Medulla oblongata (tissue), 1 donor: ENCODE measurements around the gene TACC3.

Experiments used
- DNase-seq: peaks from one replicate; pipeline ENCODE4 v3.0.0-alpha.2; 2015; ENCODE audit errors: extremely low spot score

TACC3 gene

DNA sequence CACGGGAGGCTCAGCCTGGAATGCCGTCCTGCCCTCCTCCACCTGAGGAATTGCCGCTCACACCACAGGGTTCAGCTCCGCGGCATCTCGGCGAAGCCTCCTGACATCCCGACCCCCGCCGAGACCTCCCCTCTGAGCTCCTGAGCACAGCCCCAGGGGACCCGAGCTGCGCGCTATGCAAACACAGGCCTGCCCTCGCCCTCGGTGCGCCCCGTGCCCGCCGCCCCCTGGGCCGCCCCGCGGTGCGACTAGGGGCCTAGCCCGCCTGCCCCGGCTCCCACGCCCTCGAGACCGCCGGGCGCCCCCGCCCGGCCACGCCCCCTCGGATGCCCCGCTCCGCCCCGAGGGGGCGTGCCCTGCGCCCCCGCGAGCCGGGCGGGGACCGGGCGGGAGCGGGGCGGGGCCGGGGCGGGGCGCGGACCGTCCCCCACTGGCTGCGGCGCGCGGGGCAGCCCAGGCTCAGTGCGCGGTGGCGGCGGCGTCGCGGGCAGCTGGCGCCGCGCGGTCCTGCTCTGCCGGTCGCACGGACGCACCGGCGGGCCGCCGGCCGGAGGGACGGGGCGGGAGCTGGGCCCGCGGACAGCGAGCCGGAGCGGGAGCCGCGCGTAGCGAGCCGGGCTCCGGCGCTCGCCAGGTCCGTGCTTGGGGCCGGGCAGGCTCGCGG, 71.6 kb downstream of the TACC3 start, which contains the start of gene FGFR3:
FGFR3 (plus strand) TSS at position 462 of the 664 bp plus-strand sequence. CDS start 642 bp downstream, outside the sequence.
- peak; percentile 44 for DNase-seq

DNA sequence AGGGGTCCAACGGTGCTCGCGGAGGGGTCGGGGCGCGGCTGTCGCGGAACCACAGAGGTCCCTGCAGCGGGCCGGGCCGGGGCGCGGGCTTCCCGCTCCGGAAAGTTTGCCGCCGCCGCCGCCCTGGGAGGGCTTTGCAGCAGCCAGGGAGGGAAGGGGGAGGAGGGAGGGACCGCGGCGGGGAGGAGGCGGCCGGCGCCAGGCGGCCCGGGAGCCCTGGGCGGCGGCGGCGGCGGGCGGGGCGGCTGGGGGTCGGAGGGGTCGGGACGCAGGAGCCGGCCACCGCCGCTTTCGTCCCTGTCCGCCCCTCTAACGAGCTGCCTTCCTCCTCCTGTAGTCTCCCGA, 72.1 kb downstream of the TACC3 start:
- no peak for DNase-seq

- DNase-seq: no peak
Observed at GRCh38 chr4:1793940-1794808, 72.9 kb downstream of the TACC3 start.
